Measurements from ENCODE around the gene MYO3B.

MYO3B gene

GRCh38 chr2:170177950-170178781 lies at the start of gene MYO3B:
Gene MYO3B, plus strand, starts transcription at chr2:170178147. Its CDS starts 141 bp downstream, at chr2:170178288.
- no peak for DNase-seq

- DNase-seq = no peak
Measured at GRCh38 chr2:170139276-170139967, 38.5 kb upstream of the MYO3B start.

GRCh38 chr2:170140561-170140960 lies 37.4 kb upstream of the MYO3B start:
- no peak for DNase-seq

GRCh38 chr2:170141865-170142264 lies 36.1 kb upstream of the MYO3B start:
- DNase-seq = no peak

GRCh38 chr2:170142502-170142901 lies 35.4 kb upstream of the MYO3B start:
- DNase-seq = no peak

GRCh38 chr2:170143045-170143717 lies 34.8 kb upstream of the MYO3B start:
- no peak for DNase-seq

- no peak for DNase-seq
Measured at GRCh38 chr2:170144761-170145160, 33.2 kb upstream of the MYO3B start.

- DNase-seq = no peak
Measured at GRCh38 chr2:170145191-170145590, 32.8 kb upstream of the MYO3B start.

- DNase-seq = no peak
Measured at GRCh38 chr2:170145675-170146432, 32.1 kb upstream of the MYO3B start.

- DNase-seq = no peak
Measured at GRCh38 chr2:170146784-170147183, 31.2 kb upstream of the MYO3B start.

- DNase-seq = no peak
Measured at GRCh38 chr2:170147576-170147975, 30.4 kb upstream of the MYO3B start.

DNA sequence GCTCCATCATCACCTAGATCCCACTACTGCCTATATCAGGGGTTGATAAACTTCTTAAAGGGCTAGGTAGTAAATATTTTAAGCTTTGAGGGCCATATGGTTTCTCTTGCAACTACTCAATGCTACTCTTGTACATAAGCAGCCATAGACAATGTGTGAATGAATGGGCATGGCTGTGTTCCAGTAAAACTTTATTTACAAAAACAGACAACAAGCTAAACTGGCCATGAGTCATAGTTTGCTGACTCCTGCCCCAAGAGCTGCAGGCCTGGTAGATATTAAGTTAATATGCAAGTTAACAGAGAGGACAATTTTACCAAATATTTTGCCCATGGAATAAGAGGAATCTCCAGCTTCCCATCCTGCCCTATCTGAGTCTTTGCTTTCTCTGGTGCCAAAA lies 29.8 kb upstream of the MYO3B start:
- DNase-seq = no peak

DNA sequence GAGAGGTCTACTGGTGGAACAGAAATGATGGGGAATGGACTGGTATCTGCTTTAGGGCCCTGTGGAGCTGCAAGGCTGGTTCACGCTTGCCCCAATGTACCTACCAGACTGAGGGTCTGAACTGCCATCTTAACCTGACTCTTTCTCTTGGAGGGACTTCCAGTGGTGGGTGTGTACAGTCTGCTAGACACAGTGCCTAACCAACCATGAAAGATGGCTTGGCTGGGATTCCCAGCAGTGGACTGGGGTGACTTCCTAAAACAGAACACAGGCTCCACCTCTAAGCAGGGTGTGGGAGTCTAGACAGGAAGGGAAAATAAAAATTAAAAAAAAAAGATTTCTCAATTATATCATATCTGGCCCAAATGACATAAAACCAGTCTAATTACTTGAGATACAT lies 25.5 kb upstream of the MYO3B start:
- DNase-seq = no peak

DNA sequence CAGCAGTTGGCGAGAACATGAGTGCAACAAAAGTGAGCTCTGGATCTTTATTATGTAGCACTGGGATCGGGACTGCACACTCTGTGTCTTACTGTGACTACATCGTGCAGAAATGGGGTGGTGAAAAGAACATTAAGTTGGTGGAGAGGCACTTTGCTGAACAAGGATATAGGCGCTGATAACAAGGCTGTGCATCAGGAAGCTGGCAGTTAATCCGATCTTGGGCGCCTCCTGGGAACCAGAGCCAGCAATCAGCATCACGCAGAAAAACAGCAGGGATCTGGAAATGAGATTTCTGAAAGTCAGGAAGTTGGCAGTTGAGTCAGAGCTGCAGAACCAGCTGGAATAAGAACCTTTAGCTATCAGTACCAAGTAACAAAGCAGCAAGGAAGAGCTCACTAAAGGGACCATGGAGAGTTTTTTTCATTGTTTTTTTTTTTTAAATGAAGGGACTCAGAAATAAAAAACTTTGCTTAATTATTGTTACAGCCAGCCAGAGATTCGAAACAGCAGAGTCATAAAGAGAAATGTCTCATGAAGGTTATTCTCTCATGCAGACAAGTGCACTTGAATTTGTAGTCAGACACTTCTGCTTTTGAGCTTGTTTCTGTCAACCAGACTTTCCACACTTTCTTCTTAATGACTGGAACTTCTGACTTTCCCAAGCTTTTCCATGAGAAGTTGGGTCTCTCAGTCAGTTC lies 22.8 kb upstream of the MYO3B start:
- no peak for DNase-seq

DNA sequence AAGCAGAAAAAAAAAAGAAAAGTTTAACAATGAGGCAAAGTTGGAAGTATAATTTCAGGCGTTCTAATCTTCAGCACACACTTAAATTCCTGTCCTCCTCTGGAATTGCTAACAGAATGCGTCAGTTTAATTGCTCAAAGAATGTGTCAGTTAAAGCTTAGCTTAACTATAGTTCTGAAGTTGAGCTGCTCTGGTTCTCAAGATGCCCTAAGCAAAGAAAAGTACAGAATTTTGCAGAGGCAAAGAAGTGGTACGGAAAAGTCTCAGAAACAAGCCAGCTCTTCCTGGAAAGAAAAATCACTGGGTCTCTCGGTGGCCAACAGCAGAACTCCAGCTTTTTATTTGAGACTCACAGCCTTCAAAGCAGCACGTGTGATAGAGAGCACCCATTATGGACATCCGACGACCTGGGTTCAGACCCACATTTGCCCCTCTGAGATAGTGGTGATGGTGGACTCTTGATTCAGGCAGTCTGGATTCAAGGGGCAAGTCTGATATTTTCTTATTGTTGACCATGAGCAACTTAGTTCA lies 22.2 kb upstream of the MYO3B start:
- DNase-seq = no peak

DNA sequence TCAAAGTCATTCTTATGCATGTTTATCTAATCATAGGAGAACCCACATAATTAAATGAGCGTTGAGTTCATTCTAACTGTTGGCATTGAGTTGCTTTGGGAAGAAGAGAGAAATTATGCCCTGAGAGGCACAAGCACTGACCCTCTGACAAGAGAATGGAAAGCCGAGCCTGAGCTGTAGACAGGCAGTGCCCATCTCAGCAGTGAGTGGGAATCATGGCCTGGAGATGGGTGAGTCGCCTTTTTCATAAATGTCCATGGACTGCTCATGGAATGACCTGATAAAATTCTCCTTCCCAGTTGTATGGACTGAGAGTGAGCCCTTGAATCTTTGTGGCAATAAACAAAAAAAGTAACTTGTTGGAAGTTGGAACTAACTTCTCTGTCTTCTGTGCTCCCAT lies 21.4 kb upstream of the MYO3B start:
- no peak for DNase-seq

GRCh38 chr2:170157025-170157684 lies 20.8 kb upstream of the MYO3B start:
- no peak for DNase-seq

GRCh38 chr2:170159060-170159459 lies 18.9 kb upstream of the MYO3B start:
- no peak for DNase-seq

DNA sequence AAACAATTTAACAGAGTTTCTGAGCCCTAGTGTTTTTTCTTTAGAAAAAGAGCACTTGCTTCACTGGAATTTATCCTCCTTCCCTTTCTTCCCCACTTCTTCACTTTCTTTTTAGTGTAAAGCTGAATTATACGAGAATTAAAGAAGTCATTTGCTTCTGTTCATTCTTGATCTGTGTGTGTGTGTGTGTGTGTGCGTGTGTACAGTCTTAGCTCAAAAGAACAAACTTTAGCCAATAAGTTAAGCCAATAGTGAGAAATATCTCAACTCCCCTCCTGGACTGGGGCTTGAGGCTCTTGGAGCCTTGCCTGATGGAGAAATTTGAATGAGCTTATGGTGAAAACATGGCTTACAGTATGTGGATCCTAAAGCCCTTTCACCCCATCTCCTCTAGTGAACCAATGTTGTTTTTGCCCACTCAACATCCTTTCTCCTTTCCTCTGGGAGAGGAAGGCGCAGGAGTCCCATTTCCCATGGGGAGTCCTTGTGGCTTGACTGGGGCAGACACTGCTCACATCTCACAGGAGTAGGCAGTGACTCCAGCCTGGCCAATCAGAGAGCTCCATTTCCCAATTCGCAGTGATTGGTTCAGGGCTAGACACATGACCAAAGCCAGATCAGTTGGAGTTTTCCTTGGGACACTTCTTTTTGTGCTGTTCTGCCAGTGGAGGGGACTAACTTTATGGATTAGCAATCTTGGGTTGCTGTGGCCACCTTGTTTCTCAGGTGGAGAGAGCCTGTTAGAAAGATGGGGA lies 16.3 kb upstream of the MYO3B start:
- no peak for DNase-seq

DNA sequence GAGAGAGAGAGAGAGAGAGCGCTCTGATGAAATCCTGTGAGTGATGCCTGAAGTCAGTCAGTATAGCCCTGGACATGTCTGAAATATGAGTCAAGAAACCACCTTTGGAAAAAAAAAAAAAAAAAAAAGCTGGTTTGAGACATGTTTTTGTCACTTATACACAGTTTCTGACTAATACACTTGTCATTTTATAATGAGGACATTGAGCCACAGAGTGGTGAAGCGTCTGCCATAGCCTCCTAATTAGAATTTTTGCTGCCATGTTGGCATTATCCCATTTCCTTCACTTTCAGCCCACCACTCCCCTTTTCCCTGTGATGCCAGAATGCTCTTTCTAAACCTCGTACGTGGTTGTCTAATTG lies 15.7 kb upstream of the MYO3B start:
- no peak for DNase-seq

All from left hindlimb (tissue), 1 donor.